NB4 (cell line): ENCODE data around the gene ATP11A.

ENCODE experiments used
- DNase-seq: peaks from one replicate; pipeline ENCODE4 v3.0.0; 2010; ENCODE audit warnings: low read depth
- H3K4me3 ChIP-seq: one replicate; pipeline ENCODE4 v1.5.1; 2011; ENCODE audit warnings: mild to moderate bottlenecking, low read depth, low read length, moderate library complexity
- CTCF ChIP-seq: IDR thresholded peaks from one replicate; pipeline ENCODE4 v1.5.1; 2012; ENCODE audit warnings: low read depth, low read length
- MAX ChIP-seq: IDR thresholded peaks from 2 replicates; pipeline ENCODE4 v1.6.1; 2011; ENCODE audit warnings: low read depth, low read length
- MYC ChIP-seq: IDR thresholded peaks from 2 replicates; pipeline ENCODE4 v1.6.1; 2011; ENCODE audit warnings: low read depth, low read length
- POLR2A ChIP-seq: IDR thresholded peaks from 2 replicates; pipeline ENCODE4 v1.6.1; 2011; ENCODE audit warnings: mild to moderate bottlenecking; ENCODE audit not compliant: insufficient read length; ENCODE audit errors: extremely low read depth

Gene ATP11A

GRCh38 chr13:112852808-112853207 is 163.0 kb downstream of the ATP11A start:
- no peak overlapping the region for H3K4me3 ChIP-seq
- no peak for DNase-seq
- no peak for TF ChIP-seq CTCF
- TF ChIP-seq POLR2A, result no peak
- no peak for TF ChIP-seq MYC

DNA sequence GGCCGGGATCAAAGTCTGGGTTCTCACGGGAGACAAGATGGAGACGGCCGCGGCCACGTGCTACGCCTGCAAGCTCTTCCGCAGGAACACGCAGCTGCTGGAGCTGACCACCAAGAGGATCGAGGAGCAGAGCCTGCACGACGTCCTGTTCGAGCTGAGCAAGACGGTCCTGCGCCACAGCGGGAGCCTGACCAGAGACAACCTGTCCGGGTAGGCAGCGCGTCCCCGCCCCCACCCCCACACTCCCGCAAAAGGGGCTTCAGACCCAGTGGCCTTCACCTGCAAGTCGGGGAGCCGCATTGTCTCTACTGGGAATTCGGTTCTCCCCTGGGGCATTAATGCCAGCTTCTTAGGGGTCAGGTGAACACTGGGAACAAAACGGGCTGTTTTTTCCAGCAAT is 164.5 kb downstream of the ATP11A start:
- no peak overlapping the region for H3K4me3 ChIP-seq
- DNase-seq, result no peak
- no peak for TF ChIP-seq POLR2A
- TF ChIP-seq MYC, result no peak
- TF ChIP-seq CTCF, result no peak
- no peak for TF ChIP-seq MAX

- TF ChIP-seq POLR2A (no peak), MYC (no peak), CTCF (no peak), MAX (no peak)
- DNase-seq, result no peak
Observed at GRCh38 chr13:112855859-112856258, 166.0 kb downstream of the ATP11A start.

DNA sequence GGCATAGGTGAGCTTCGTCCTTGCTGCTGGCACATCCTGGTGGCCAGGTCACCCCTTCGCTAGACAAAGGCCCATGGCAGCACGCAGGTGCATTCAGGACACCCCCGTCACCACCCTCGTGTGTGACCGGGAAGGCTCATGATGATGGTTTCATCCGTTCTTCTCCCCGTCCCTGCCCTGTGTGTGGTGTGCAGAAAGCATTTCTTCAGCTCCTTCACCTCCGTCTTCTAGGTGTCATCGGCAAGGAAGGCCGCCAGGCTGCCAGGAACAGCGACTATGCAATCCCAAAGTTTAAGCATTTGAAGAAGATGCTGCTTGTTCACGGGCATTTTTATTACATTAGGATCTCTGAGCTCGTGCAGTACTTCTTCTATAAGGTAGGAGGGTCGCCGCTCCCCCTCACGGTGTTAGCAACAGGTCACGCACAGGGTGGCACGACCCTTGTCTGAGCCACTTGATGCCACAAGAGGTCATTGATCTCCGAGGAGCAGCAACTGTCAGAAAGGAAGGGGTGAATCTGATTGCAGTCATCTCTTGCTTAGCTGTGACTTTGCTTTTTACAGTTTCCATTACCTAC is 168.2 kb downstream of the ATP11A start:
- H3K4me3 ChIP-seq, result no peak overlapping the region
- DNase-seq, result no peak
- no peak for TF ChIP-seq MYC
- no peak for TF ChIP-seq CTCF
- no peak for TF ChIP-seq POLR2A
- TF ChIP-seq MAX, result no peak

More at GRCh38 chr13:112855859-112856258, 166.0 kb downstream of the ATP11A start:
- H3K4me3 ChIP-seq, result no peak overlapping the region

DNA sequence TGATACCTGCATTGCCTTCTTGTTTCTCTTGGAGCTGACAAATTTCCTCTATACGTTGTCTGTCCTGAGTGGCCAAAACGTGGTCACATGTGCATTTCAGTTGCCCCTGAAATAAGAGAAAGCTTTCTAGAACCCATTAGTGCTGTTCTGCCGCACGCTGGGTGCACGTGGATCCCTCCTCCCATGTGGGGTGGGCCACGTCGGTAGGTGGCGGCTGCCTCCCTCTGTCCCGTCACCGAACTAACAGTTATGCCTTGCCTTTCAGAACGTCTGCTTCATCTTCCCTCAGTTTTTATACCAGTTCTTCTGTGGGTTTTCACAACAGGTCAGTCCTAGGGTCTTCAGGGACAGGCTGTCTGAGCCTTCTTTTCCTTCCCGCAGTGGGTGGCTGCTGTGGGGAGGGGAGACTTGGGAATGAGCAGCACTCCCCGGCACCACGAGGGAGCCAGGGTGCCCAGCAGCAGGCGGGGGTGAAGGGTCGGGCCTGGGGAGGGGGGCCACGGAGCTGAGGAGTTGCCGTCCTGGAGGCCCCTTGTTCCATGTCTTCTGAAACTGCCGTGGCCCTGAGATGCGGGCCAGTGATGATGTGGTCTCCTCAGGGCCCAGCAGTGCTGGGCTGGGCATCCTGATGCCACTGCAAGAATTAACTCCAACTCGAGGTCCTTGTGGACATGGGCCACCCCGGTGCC is 169.4 kb downstream of the ATP11A start:
- no peak for DNase-seq
- no peak overlapping the region for H3K4me3 ChIP-seq
- TF ChIP-seq MYC, result no peak
- no peak for TF ChIP-seq CTCF
- TF ChIP-seq POLR2A, result no peak
- TF ChIP-seq MAX, result no peak

DNA sequence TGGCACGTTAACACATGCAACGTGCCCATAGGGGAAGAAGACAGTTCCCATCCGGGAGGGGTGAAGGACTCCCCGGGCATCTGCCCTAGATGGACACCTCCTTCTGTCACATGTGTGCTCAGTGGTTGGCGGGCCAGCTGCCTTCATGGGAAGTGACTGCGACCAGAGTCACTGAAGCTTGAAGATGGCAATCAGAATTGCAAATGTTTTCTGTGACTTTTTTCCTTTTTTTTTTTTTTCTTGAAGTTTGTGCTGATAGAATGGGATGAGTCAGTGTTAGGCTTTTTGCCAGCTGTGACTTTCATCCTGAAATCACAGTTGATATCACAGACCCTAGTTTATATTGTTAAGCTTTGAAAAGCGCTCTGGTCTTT is 170.0 kb downstream of the ATP11A start:
- H3K4me3 ChIP-seq, result no peak overlapping the region
- no peak for DNase-seq
- no peak for TF ChIP-seq MAX
- no peak for TF ChIP-seq MYC
- no peak for TF ChIP-seq CTCF
- TF ChIP-seq POLR2A, result no peak
